Erythroblast (primary cell): Measurements from ENCODE around the gene TFG.
"Not testable (repeated sequence)": the region's sequence is repeated elsewhere in the genome, so short reads cannot be mapped to it uniquely, and the experiment has no call there.

Experiments
- DNase-seq, 2 experiments: peaks; one replicate each; lab custom pipeline; 2025; lab: John Stamatoyannopoulos, UW
- GATA1 ChIP-seq: IDR thresholded peaks from 2 replicates; pipeline ENCODE4 v1.6.1; 2011; ENCODE audit warnings: low read depth, mild to moderate bottlenecking, control low read depth, low read length, moderate library complexity
- POLR2A ChIP-seq: IDR thresholded peaks from 2 replicates; pipeline ENCODE4 v1.6.1; 2011; ENCODE audit warnings: mild to moderate bottlenecking, low read length

Gene TFG

GRCh38 chr3:100708989-100709841, at the start of gene TFG:
Gene TFG (plus strand): TSS chr3:100709494. CDS start chr3:100713686, 4,192 bp downstream.
- peak; percentile 99 for DNase-seq
- no peak for TF ChIP-seq GATA1
- TF ChIP-seq POLR2A = peak; percentile 88

- not testable (repeated sequence) for DNase-seq
Observed at GRCh38 chr3:100661294-100661693, 48.0 kb upstream of the TFG start.

GRCh38 chr3:100662113-100662823, 47.0 kb upstream of the TFG start:
- DNase-seq = no peak

GRCh38 chr3:100665230-100665629, 44.1 kb upstream of the TFG start:
- no peak for DNase-seq
- no peak for TF ChIP-seq GATA1
- TF ChIP-seq POLR2A = no peak

More at GRCh38 chr3:100662113-100662823, 47.0 kb upstream of the TFG start:
- no peak for TF ChIP-seq POLR2A
- no peak for TF ChIP-seq GATA1

GRCh38 chr3:100666699-100667098, 42.6 kb upstream of the TFG start:
- not testable (repeated sequence) for DNase-seq

- not testable (repeated sequence) for DNase-seq
Observed at GRCh38 chr3:100667316-100667715, 42.0 kb upstream of the TFG start.

GRCh38 chr3:100670995-100671394, 38.3 kb upstream of the TFG start:
- not testable (repeated sequence) for DNase-seq

GRCh38 chr3:100681496-100681895, 27.8 kb upstream of the TFG start:
- TF ChIP-seq GATA1 (no peak), POLR2A (no peak)
- DNase-seq = no peak

GRCh38 chr3:100682056-100682853, 27.0 kb upstream of the TFG start:
- peak in 1 of 2 experiments; percentile 5 for DNase-seq
- TF ChIP-seq POLR2A (no peak), GATA1 (no peak)

GRCh38 chr3:100682854-100683760, 26.2 kb upstream of the TFG start:
- TF ChIP-seq POLR2A (no peak), GATA1 (no peak)
- DNase-seq = no peak

- DNase-seq = no peak
- TF ChIP-seq GATA1 (no peak), POLR2A (no peak)
Observed at GRCh38 chr3:100693225-100693624, 16.1 kb upstream of the TFG start.

- no peak for TF ChIP-seq POLR2A
- no peak for TF ChIP-seq GATA1
- no peak for DNase-seq
Observed at GRCh38 chr3:100695696-100696095, 13.6 kb upstream of the TFG start.

- DNase-seq = no peak
- TF ChIP-seq POLR2A = no peak
Observed at GRCh38 chr3:100696161-100696560, 13.1 kb upstream of the TFG start.
